Measurements from ENCODE around the gene MEGF10. TPM values are rescaled to one million over a fixed set of nuclear protein-coding genes. Genes with fewer than 3 reads are reported as not detected.
A peak's percentile ranks its signal among the peaks of the same experiment; 100 is the strongest.
"Not testable (repeated sequence)": the region's sequence is repeated elsewhere in the genome, so short reads cannot be mapped to it uniquely, and the experiment has no call there.

Gene MEGF10
- total RNA-seq, 2 experiments from 2014 or later, result not detected

DNA sequence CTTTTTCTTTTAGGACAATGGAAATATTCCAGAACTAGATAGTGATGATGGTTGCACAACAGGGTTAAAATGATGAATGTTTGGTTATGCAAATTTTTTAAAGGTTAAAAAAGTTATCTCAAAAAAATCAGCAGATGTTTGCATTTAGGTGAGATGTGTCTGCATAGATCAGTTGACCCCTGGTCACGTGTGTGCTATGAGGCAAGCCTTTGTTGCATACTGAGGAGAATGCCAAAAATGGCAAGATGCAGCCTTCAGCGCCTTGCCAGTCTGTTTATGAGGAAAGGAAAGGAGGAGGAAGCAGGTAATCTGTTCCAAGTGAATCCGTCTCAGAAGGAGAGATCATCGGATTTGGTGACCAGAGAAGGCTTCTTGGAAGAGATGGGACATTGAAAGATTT lies 11.9 kb downstream of the MEGF10 start:
- H3K27me3 Mint-ChIP-seq (ENCODE audit: low read depth), result peaks cover 12% of the 10 kb centered on the region
- H3K4me1 Mint-ChIP-seq (ENCODE audit: low read depth), result no peaks in the 10 kb centered on the region
- ChIA-PET POLR2A (no interaction called here), CTCF (no interaction called here)
- H3K36me3 Mint-ChIP-seq (ENCODE audit: low read depth), result no peaks in the 10 kb centered on the region
- ATAC-seq (no peak), DNase-seq (no peak)
- no peak overlapping the region for H3K4me3 Mint-ChIP-seq
- no peaks in the 10 kb centered on the region for H3K9me3 Mint-ChIP-seq (ENCODE audit: insufficient read depth)
- H3K27ac Mint-ChIP-seq, result no peak overlapping the region

DNA sequence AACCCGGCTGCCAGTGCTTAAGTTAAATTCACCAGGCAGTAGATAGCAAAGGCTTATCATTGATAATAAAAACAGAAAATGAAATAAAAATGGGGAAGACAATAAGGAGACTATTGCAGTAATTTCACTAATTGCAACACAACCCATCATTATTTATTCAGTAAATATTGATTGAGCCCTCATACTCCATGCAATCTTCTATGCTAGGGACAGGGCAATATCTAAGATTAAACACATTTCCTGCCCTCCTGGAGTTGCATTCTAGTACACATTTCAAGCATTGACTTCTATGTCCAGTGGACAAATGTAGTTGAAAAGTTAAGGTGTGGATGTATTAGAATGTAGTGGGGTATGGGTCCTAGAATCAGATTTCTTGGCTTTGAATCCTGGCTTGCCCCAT lies 12.8 kb downstream of the MEGF10 start:
- DNase-seq (no peak), ATAC-seq (no peak)
- no peaks in the 10 kb centered on the region for H3K4me1 Mint-ChIP-seq (ENCODE audit: low read depth)
- H3K27me3 Mint-ChIP-seq (ENCODE audit: low read depth), result peaks cover 12% of the 10 kb centered on the region
- H3K9me3 Mint-ChIP-seq (ENCODE audit: insufficient read depth), result no peaks in the 10 kb centered on the region
- CTCF ChIA-PET, result no interaction called here
- POLR2A ChIA-PET, result no interaction called here
- H3K27ac Mint-ChIP-seq, result no peak overlapping the region
- H3K36me3 Mint-ChIP-seq (ENCODE audit: low read depth), result no peaks in the 10 kb centered on the region
- H3K4me3 Mint-ChIP-seq, result no peak overlapping the region

DNA sequence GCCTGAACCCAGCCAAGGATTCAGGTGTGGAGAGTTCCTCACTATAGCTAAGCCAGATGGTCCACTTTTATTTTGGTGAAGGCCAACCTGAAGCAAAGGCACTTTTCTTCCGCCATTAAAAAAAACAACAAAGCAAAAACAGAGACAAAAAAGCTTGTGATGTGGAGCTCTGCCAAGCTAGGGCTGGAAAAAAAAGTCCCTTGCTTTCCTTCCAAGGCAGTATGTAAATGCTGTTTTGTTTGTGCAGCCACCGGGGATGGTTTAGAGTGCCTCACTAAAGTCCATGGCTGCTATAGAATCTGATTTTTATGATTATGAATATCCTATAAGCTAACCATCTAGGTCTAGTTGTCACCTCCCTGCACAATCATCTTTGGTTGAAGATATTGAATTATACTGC lies 14.9 kb downstream of the MEGF10 start:
- ChIA-PET CTCF (no interaction called here), POLR2A (no interaction called here)
- Mint-ChIP-seq H3K27me3 (ENCODE audit: low read depth) (peaks cover 15% of the 10 kb centered on the region), H3K4me1 (ENCODE audit: low read depth) (no peaks in the 10 kb centered on the region), H3K9me3 (ENCODE audit: insufficient read depth) (no peaks in the 10 kb centered on the region), H3K27ac (no peak overlapping the region), H3K36me3 (ENCODE audit: low read depth) (no peaks in the 10 kb centered on the region), H3K4me3 (no peak overlapping the region)
- no peak for ATAC-seq
- DNase-seq, result no peak

DNA sequence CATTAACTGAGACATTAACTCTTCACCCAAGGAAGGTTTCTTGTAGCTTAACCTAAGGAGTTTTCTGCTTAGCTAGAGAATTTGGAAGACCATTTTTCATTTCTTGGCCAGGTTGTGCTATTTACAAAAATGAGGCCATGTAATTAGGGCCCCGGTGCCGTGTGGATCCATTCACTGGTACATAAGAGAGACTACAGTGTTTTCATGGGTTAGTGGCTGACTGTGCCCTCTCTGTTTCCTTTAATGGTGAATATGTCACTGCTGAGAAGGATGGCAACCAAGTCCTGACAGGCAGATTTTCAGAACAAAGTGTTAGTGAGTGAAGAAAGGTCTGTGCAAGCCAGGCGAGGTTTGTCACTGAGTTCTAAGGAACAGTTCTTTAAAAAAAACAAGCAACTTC lies 15.4 kb downstream of the MEGF10 start:
- Mint-ChIP-seq H3K4me1 (ENCODE audit: low read depth) (no peaks in the 10 kb centered on the region), H3K27me3 (ENCODE audit: low read depth) (peaks cover 14% of the 10 kb centered on the region), H3K4me3 (no peak overlapping the region), H3K27ac (no peak overlapping the region), H3K9me3 (ENCODE audit: insufficient read depth) (no peaks in the 10 kb centered on the region), H3K36me3 (ENCODE audit: low read depth) (no peaks in the 10 kb centered on the region)
- POLR2A ChIA-PET, result no interaction called here
- ATAC-seq, result no peak
- CTCF ChIA-PET, result no interaction called here
- DNase-seq, result no peak

DNA sequence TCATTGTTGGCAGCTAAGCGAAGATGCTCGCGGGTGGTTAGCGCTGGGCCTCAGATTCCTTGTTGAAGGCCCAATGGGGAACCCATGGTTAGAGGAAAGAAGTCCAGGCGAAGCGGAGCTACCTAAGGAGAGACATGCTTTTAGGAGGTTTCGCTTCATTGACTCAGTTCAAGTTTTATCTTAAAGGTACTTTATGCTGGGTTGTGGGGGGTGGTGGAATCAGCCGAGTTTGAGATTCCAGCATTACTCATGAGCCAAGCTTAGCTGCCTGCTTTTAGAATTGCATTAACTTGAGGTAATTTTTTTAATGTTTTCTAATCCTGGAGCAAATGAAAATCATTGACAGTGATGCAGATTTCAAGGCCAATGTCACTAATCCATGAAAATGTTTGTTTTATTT lies 16.1 kb downstream of the MEGF10 start:
- ChIA-PET POLR2A (no interaction called here), CTCF (no interaction called here)
- Mint-ChIP-seq H3K4me1 (ENCODE audit: low read depth) (no peaks in the 10 kb centered on the region), H3K4me3 (no peak overlapping the region), H3K27ac (no peak overlapping the region), H3K36me3 (ENCODE audit: low read depth) (no peaks in the 10 kb centered on the region), H3K27me3 (ENCODE audit: low read depth) (peaks cover 14% of the 10 kb centered on the region), H3K9me3 (ENCODE audit: insufficient read depth) (no peaks in the 10 kb centered on the region)
- no peak for ATAC-seq
- no peak for DNase-seq

DNA sequence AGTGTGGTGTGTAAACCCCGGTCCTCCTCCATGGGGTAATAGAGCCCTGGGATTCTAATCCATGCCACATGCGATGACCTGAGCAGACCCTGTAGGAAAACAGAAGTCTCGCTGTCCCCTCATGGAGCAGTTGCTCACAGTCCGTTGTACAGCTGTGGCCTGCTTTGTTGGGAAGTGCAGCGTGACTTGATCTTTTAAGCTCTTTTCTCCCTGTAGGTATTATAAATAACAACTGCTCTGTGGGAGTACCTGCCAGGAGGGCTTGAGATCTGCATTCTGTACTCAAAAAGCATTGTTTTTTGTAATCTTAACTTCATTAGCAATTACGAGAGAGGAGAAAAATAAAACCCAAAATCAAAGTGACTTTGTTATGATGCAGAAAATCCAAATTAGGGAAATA lies 17.3 kb downstream of the MEGF10 start:
- Mint-ChIP-seq H3K4me1 (ENCODE audit: low read depth) (no peaks in the 10 kb centered on the region), H3K27ac (no peak overlapping the region), H3K4me3 (no peak overlapping the region), H3K36me3 (ENCODE audit: low read depth) (no peaks in the 10 kb centered on the region), H3K9me3 (ENCODE audit: insufficient read depth) (no peaks in the 10 kb centered on the region), H3K27me3 (ENCODE audit: low read depth) (peaks cover 9% of the 10 kb centered on the region)
- CTCF ChIA-PET, result no interaction called here
- DNase-seq (no peak), ATAC-seq (no peak)
- POLR2A ChIA-PET, result no interaction called here

DNA sequence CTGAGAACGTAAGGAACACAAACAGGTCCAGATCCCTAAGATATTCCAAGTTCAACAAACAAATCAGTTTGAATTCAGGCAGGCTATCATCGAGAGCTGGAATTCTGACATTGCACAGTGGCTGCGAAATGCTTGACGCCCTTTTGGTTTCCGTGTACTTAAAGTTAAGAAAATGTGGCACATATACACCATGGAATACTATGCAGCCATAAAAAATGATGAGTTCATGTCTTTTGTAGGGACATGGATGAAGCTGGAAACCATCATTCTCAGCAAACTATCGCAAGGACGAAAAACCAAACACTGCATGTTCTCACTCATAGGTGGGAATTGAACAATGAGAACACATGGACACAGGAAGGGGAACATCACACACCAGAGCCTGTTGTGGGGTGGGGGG lies 17.7 kb downstream of the MEGF10 start:
- H3K4me1 Mint-ChIP-seq (ENCODE audit: low read depth); H3K27ac Mint-ChIP-seq; H3K9me3 Mint-ChIP-seq (ENCODE audit: insufficient read depth); H3K4me3 Mint-ChIP-seq; POLR2A ChIA-PET; DNase-seq; H3K36me3 Mint-ChIP-seq (ENCODE audit: low read depth); ATAC-seq; CTCF ChIA-PET: not testable (repeated sequence)
- peaks cover 11% of the 10 kb centered on the region for H3K27me3 Mint-ChIP-seq (ENCODE audit: low read depth)

DNA sequence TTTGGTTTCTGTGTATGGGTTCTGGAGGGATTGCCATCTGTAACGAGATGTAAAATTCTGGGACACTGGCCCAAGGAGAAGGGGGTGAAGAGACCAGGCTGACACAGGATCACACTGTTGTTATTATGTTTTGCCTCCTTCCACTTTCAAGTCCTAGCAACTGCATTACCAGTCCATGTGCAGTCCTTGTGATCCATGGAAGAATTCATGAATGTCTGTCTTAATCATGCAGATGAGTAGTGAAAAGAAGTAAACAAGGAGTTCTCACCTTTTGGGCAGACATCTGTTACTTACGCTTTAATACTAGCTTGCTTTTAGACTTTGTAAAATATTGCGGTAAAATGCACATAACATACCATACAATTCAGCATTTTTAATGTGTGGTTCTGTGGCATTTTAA lies 18.3 kb downstream of the MEGF10 start:
- Mint-ChIP-seq H3K36me3 (ENCODE audit: low read depth) (no peaks in the 10 kb centered on the region), H3K4me3 (no peak overlapping the region), H3K9me3 (ENCODE audit: insufficient read depth) (no peaks in the 10 kb centered on the region), H3K4me1 (ENCODE audit: low read depth) (no peaks in the 10 kb centered on the region), H3K27ac (no peak overlapping the region), H3K27me3 (ENCODE audit: low read depth) (peaks cover 13% of the 10 kb centered on the region)
- ATAC-seq (no peak), DNase-seq (no peak)
- ChIA-PET POLR2A (no interaction called here), CTCF (no interaction called here)

DNA sequence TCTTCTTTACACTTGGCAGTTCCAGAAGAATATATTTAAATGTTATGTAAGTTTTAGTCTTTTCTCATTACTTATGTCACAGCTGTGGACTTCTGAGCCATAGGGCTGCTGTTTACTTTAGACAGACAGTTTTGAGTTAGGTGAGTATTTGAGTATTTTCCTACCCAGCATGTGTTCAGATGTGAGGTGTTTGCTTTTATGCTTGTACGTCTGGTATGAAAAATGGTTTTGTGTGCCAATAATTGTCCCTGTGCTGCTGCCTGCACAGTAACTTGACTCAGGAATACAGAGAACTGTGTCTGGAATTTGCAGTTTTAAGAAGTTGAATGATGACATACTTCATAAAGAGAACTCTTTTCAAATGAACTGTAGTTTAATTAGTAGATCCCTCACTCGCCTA lies 20.8 kb downstream of the MEGF10 start:
- no peak for DNase-seq
- ChIA-PET POLR2A (no interaction called here), CTCF (no interaction called here)
- Mint-ChIP-seq H3K27ac (no peak overlapping the region), H3K4me1 (ENCODE audit: low read depth) (no peaks in the 10 kb centered on the region), H3K4me3 (no peak overlapping the region), H3K27me3 (ENCODE audit: low read depth) (peaks cover 18% of the 10 kb centered on the region), H3K9me3 (ENCODE audit: insufficient read depth) (no peaks in the 10 kb centered on the region), H3K36me3 (ENCODE audit: low read depth) (no peaks in the 10 kb centered on the region)
- no peak for ATAC-seq

DNA sequence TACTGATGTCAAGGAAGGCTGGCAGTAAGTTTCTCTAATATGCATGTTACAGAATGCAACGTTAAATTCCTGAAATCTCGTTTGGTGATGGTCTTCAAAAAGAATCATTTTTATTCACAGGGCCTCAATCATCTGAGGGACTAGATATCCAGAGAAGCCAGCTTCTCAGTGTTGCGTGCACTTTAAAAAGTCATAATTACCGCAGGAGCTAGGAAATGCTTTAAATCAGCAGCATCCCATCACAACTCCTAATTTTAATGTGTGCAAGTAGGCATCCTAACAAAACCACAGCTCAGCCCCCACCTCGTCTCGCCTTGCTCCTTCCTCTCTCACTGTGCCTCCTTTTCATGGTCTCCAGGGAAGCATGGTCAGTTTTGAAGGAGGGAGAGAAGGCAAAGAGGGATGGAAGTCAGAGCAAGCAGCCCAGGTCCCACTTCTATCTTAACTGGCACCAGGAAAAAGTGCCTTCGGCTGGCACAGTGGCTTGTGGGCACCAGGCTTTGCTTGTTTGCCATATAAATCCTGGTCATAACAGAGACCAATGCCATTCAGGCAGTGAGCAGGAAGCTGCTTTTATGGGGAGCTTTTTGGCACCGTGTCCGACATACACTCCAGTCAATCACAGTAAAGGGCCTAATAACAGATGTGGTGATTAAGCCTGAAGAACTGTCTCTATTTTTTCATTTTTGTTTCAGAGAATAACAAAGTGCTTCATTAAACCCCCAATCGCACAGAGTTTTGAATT lies 21.4 kb downstream of the MEGF10 start:
- Mint-ChIP-seq H3K4me1 (ENCODE audit: low read depth) (no peaks in the 10 kb centered on the region), H3K27me3 (ENCODE audit: low read depth) (peaks cover 23% of the 10 kb centered on the region), H3K4me3 (no peak overlapping the region), H3K36me3 (ENCODE audit: low read depth) (no peaks in the 10 kb centered on the region), H3K27ac (no peak overlapping the region), H3K9me3 (ENCODE audit: insufficient read depth) (no peaks in the 10 kb centered on the region)
- CTCF ChIA-PET, result interaction anchor here (1.1 to 1.7 kb wide), 2 partner anchors 20 to 474 kb away, joined by 3 to 7 read pairs; no protein-coding TSS in a partner anchor
- ATAC-seq (no peak), DNase-seq (no peak)
- POLR2A ChIA-PET, result no interaction called here

DNA sequence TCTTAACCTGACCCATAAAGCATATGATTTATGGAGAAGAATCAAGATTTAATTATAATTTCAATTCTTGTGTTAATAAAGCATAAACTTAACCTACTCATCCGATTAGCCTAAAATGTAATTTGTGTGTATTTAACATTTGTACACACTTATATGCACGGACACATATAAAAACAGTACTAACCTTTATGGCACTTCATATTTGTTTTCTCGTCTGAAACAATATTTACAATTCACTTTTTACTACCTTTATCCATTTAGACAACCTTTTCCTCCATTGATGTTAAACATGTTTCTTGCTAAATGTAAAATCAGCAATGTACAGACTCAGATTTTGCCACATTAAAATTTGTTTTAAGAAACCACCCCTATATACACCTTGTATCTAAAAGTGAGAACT lies 22.8 kb downstream of the MEGF10 start:
- POLR2A ChIA-PET, result no interaction called here
- Mint-ChIP-seq H3K4me1 (ENCODE audit: low read depth) (no peaks in the 10 kb centered on the region), H3K36me3 (ENCODE audit: low read depth) (no peaks in the 10 kb centered on the region), H3K27ac (no peak overlapping the region), H3K4me3 (no peak overlapping the region), H3K27me3 (ENCODE audit: low read depth) (peaks cover 26% of the 10 kb centered on the region), H3K9me3 (ENCODE audit: insufficient read depth) (no peaks in the 10 kb centered on the region)
- DNase-seq (no peak), ATAC-seq (no peak)
- CTCF ChIA-PET, result interaction anchor here (0.7 to 2.5 kb wide), 9 partner anchors 12 to 656 kb away, joined by 3 to 14 read pairs (median 4); no protein-coding TSS in a partner anchor

DNA sequence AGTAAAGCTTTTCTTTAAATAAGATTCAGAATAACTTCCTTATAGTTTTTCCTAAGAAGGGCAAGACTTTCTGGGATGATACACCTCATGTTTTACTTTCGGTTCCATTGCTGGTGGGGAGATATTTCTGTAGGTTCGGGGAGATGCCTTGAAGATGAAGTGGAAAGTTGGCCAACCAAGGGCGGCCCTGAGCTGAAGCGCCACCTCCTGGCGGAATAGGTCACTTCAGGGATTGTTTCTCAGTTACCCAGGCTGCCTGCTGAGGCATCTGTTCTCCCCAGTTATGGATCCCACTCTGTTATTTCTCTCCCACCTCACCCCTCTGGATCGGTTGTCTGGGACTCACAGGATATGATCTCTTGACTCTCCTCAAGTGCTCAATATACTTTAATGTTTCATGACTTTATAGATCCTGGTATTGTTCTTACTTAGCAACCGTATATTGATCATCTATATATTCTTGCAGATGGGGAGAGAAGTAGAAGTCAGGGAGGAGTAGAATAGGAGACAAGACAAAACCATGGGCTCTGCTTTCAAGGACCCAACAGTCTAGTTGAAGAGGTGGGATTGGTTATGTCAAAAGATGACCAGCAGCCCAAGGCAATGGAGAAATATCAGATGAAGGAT lies 23.4 kb downstream of the MEGF10 start:
- ATAC-seq (peak; percentile 85), DNase-seq (peak; percentile 71)
- no peaks in the 10 kb centered on the region for H3K4me1 Mint-ChIP-seq (ENCODE audit: low read depth)
- H3K36me3 Mint-ChIP-seq (ENCODE audit: low read depth), result no peaks in the 10 kb centered on the region
- ChIA-PET CTCF (interaction anchor here (0.7 to 2.5 kb wide), 10 partner anchors 11 to 657 kb away, joined by 3 to 14 read pairs (median 3); no protein-coding TSS in a partner anchor), POLR2A (no interaction called here)
- no peaks in the 10 kb centered on the region for H3K9me3 Mint-ChIP-seq (ENCODE audit: insufficient read depth)
- H3K4me3 Mint-ChIP-seq, result no peak overlapping the region
- no peak overlapping the region for H3K27ac Mint-ChIP-seq
- peaks cover 26% of the 10 kb centered on the region for H3K27me3 Mint-ChIP-seq (ENCODE audit: low read depth)
